ENCODE data around the gene POU2F1. TPM values are rescaled to one million over a fixed set of nuclear protein-coding genes. Genes with fewer than 3 reads are reported as not detected.

Gene POU2F1
- 5.1 and 7.4 TPM in 2 replicates for total RNA-seq

GRCh38 chr1:167220537-167221125 is at the start of gene POU2F1:
TSS of gene POU2F1 (plus strand) at chr1:167220886. CDS start at chr1:167220898, 12 bp downstream.

Other genes with a start within 250 kb of the POU2F1 start
- 1.3 and 4.4 TPM in 2 replicates for gene ILDR2, start 245.3 kb upstream of the POU2F1 start, total RNA-seq
- gene MAEL, start 231.6 kb upstream of the POU2F1 start, total RNA-seq = 0.13 and 0.49 TPM in 2 replicates
- 0.13 TPM in 1 of 2 replicates, not detected in the other for gene GPA33, start 130.5 kb upstream of the POU2F1 start, total RNA-seq
- not detected in 2 replicates for gene STYXL2, start 126.8 kb upstream of the POU2F1 start, total RNA-seq

Data from mesangial cell (primary cell).